ENCODE measurements around the gene TMEM187.

Gene TMEM187

DNA sequence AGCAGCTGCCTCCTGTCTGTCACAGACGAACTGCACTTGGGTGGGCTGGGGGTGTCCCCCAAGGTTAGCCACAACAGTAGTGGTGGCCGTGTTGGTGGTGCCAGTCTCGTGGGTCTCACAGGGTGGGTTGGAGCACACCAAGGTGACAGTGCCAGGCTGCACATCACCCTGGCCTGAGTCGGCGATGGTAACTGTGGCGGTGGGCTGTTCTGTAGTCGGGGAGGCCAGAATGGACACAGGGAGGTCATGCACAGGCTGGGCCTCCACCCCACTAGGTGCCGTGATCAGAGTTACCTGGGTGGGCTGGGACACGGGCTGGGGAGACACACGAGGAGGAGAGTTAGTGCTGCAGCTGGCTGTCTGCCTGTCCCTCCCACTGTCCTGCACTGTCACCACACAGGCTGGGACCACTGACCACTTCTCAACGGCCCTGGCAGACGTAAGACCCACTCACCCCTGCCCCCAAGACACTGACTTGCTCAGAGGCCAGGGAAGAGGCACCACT is 17.3 kb upstream of the TMEM187 start:
- no peaks in the 10 kb centered on the region for H3K27me3 ChIP-seq (ENCODE audit: control insufficient read depth, insufficient read depth, low read length, poor library complexity, severe bottlenecking)
- no peaks in the 10 kb centered on the region for H3K9me3 ChIP-seq (ENCODE audit: control insufficient read depth, low read length)
- no peak overlapping the region for H3K4me3 ChIP-seq (ENCODE audit: insufficient read depth, low read depth, low read length)
- H3K4me1 ChIP-seq (ENCODE audit: control insufficient read depth, insufficient read depth, low read length) = no peaks in the 10 kb centered on the region
- WGBS, 2 experiments = 92 to 95% methylated on average over 12 of the region's 12 CpGs
- no peak overlapping the region for H3K27ac ChIP-seq (ENCODE audit: insufficient read depth, low read depth, low read length, poor library complexity, severe bottlenecking)
- H3K36me3 ChIP-seq (ENCODE audit: control insufficient read depth, insufficient read depth, low read length) = peaks cover 27% of the 10 kb centered on the region

DNA sequence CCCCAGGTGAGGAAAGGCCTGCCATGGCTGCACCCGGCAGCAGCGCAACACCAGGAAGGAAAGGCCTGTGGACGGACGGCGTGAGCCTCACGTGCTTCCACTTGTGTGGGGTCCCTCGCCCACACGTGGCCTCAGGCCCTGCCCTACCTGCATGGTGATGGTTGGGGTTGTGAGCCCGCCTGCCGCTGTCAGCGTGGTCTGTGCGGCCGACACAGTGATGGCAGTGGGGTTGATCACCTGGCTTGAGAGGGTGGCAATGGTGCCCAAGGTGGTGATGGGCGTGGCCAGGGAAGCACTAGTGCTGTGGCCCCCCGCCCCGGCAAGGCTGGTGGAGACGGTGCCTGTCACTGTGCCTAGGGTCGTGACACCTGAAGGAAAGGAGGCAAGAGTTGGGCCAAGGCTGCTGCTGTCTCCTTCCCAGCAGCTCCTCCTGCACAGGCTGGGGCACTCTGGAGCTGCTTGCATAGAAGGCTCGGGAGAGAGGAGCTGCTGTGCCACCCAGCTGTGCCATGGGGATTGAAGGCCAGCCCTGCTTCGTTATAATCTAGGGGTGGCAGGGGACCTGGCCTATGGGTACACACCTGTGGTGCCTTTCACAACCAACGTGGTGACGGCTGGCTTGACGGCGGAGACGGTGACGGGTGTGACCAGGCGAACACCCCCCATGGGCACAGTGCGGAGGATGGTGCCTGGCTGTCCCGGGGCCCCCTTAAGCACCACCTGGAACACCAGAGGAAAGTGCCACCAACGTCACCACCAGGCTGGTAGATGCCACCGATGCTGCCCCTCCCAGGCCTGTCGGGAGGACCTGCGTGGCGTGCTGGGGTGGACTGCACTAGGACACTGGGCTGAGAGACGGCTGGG is 16.3 kb upstream of the TMEM187 start:
- no peak overlapping the region for H3K4me3 ChIP-seq (ENCODE audit: insufficient read depth, low read depth, low read length)
- no peaks in the 10 kb centered on the region for H3K9me3 ChIP-seq (ENCODE audit: control insufficient read depth, low read length)
- WGBS, 2 experiments = 95 to 96% methylated on average over 35 of the region's 35 CpGs
- peaks cover 27% of the 10 kb centered on the region for H3K36me3 ChIP-seq (ENCODE audit: control insufficient read depth, insufficient read depth, low read length)
- no peaks in the 10 kb centered on the region for H3K27me3 ChIP-seq (ENCODE audit: control insufficient read depth, insufficient read depth, low read length, poor library complexity, severe bottlenecking)
- no peaks in the 10 kb centered on the region for H3K4me1 ChIP-seq (ENCODE audit: control insufficient read depth, insufficient read depth, low read length)
- no peak overlapping the region for H3K27ac ChIP-seq (ENCODE audit: insufficient read depth, low read depth, low read length, poor library complexity, severe bottlenecking)

DNA sequence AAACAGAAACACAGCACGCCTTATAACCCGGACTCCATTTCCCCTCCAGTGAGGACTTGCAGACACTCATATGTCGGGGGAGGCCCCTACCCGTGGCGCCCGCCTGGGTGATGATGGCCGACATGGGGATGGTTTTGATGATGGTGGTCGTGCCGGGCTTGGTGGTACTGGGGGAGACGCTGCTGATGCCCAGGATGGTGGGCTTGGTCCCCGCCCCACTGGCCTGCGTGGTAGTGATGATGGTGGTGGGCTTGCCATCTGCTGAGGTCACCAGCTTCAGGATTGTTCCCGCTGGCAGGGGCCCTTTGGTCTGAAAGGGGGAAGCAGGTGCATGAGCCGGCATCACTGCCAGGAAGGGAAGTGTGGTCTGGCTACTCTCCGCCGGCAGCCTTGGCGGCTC is 15.3 kb upstream of the TMEM187 start:
- H3K36me3 ChIP-seq (ENCODE audit: control insufficient read depth, insufficient read depth, low read length) = peaks cover 22% of the 10 kb centered on the region
- H3K27ac ChIP-seq (ENCODE audit: insufficient read depth, low read depth, low read length, poor library complexity, severe bottlenecking) = no peak overlapping the region
- H3K4me1 ChIP-seq (ENCODE audit: control insufficient read depth, insufficient read depth, low read length) = no peaks in the 10 kb centered on the region
- H3K4me3 ChIP-seq (ENCODE audit: insufficient read depth, low read depth, low read length) = no peak overlapping the region
- H3K9me3 ChIP-seq (ENCODE audit: control insufficient read depth, low read length) = no peaks in the 10 kb centered on the region
- no peaks in the 10 kb centered on the region for H3K27me3 ChIP-seq (ENCODE audit: control insufficient read depth, insufficient read depth, low read length, poor library complexity, severe bottlenecking)
- 96 to 98% methylated on average over 16 to 17 of the region's 17 CpGs for WGBS, 2 experiments

DNA sequence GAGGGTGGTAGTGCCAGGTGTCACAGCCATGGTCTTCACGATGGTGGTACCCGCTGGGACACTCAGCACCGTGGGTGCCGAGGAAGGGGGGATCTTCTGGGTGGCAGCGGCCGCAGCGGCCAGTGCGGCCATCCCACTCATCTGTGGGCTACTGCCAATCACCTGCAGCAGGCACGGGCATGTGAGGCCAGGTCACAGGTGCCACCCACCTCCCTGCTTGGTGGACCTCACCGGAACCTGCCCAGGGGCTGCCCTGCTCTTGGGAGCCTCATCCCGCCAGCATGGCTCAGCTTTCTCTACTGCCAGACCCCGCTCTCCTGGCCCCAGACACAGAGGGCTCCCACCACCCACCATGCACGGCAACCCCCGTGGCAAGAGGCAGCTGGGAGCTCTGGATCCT is 13.9 kb upstream of the TMEM187 start:
- H3K27me3 ChIP-seq (ENCODE audit: control insufficient read depth, insufficient read depth, low read length, poor library complexity, severe bottlenecking) = no peaks in the 10 kb centered on the region
- no peaks in the 10 kb centered on the region for H3K4me1 ChIP-seq (ENCODE audit: control insufficient read depth, insufficient read depth, low read length)
- H3K4me3 ChIP-seq (ENCODE audit: insufficient read depth, low read depth, low read length) = no peak overlapping the region
- 96 to 97% methylated on average over 14 of the region's 14 CpGs for WGBS, 2 experiments
- H3K36me3 ChIP-seq (ENCODE audit: control insufficient read depth, insufficient read depth, low read length) = peaks cover 21% of the 10 kb centered on the region
- H3K9me3 ChIP-seq (ENCODE audit: control insufficient read depth, low read length) = no peaks in the 10 kb centered on the region
- H3K27ac ChIP-seq (ENCODE audit: insufficient read depth, low read depth, low read length, poor library complexity, severe bottlenecking) = no peak overlapping the region

DNA sequence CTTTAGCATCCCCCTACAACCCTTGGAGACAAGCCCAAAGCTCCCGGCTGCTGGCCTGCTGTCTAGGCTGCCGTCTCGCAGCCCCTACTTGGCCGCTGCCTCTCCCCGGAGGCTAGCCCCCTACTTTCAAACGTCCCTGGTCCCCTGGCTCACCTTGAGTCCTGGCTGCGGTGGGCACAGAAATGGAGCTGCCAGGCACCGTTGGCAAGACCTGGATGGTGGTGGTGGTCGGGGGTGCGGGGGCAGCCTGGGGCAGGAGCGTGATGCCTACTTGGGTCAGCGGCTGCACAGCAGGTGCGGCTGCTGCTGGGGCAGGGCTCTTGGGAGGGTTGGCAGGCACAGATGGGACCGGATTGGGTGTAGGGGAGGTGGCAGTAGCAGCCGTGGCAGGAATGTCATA is 12.9 kb upstream of the TMEM187 start:
- Histone ChIP-seq H3K36me3 (ENCODE audit: control insufficient read depth, insufficient read depth, low read length) (peaks cover 21% of the 10 kb centered on the region), H3K27ac (ENCODE audit: insufficient read depth, low read depth, low read length, poor library complexity, severe bottlenecking) (no peak overlapping the region), H3K4me3 (ENCODE audit: insufficient read depth, low read depth, low read length) (no peak overlapping the region), H3K27me3 (ENCODE audit: control insufficient read depth, insufficient read depth, low read length, poor library complexity, severe bottlenecking) (no peaks in the 10 kb centered on the region), H3K9me3 (ENCODE audit: control insufficient read depth, low read length) (no peaks in the 10 kb centered on the region), H3K4me1 (ENCODE audit: control insufficient read depth, insufficient read depth, low read length) (no peaks in the 10 kb centered on the region)
- WGBS, 2 experiments = 95 to 100% methylated on average over 15 of the region's 15 CpGs

DNA sequence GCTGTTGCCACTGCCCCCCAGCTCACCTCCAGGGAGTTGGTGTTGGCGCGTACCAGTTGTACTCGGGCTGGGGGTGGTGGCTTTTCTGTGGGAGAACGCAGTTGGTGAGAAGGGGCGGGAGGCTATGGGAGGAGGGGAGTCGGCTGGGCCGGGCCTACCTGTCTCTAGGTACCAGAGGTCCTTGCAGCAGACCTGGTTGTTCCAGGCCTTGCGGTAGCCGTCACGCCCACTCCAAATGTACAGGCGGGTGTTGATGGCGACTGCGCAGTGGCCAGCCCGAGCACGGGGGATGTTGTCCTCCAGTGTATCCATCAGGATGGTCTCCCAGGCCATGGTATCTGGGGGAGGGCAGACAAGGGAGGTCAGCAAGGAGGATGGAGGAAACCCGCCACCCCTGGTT is 12.5 kb upstream of the TMEM187 start:
- Histone ChIP-seq H3K27ac (ENCODE audit: insufficient read depth, low read depth, low read length, poor library complexity, severe bottlenecking) (no peak overlapping the region), H3K4me3 (ENCODE audit: insufficient read depth, low read depth, low read length) (no peak overlapping the region), H3K9me3 (ENCODE audit: control insufficient read depth, low read length) (no peaks in the 10 kb centered on the region), H3K27me3 (ENCODE audit: control insufficient read depth, insufficient read depth, low read length, poor library complexity, severe bottlenecking) (no peaks in the 10 kb centered on the region), H3K36me3 (ENCODE audit: control insufficient read depth, insufficient read depth, low read length) (peaks cover 21% of the 10 kb centered on the region), H3K4me1 (ENCODE audit: control insufficient read depth, insufficient read depth, low read length) (no peaks in the 10 kb centered on the region)
- WGBS, 2 experiments = 95 to 96% methylated on average over 15 of the region's 16 CpGs

- H3K4me3 ChIP-seq (ENCODE audit: insufficient read depth, low read depth, low read length) = no peak overlapping the region
- no peaks in the 10 kb centered on the region for H3K9me3 ChIP-seq (ENCODE audit: control insufficient read depth, low read length)
- peaks cover 21% of the 10 kb centered on the region for H3K36me3 ChIP-seq (ENCODE audit: control insufficient read depth, insufficient read depth, low read length)
- no peaks in the 10 kb centered on the region for H3K4me1 ChIP-seq (ENCODE audit: control insufficient read depth, insufficient read depth, low read length)
- H3K27me3 ChIP-seq (ENCODE audit: control insufficient read depth, insufficient read depth, low read length, poor library complexity, severe bottlenecking) = no peaks in the 10 kb centered on the region
- 95 to 97% methylated on average over 22 of the region's 22 CpGs for WGBS, 2 experiments
- no peak overlapping the region for H3K27ac ChIP-seq (ENCODE audit: insufficient read depth, low read depth, low read length, poor library complexity, severe bottlenecking)
Measured at GRCh38 chrX:153960786-153961185, 11.8 kb upstream of the TMEM187 start.

GRCh38 chrX:153961292-153961691 is 11.3 kb upstream of the TMEM187 start:
- 96 to 97% methylated on average over 11 of the region's 11 CpGs for WGBS, 2 experiments
- no peaks in the 10 kb centered on the region for H3K4me1 ChIP-seq (ENCODE audit: control insufficient read depth, insufficient read depth, low read length)
- no peak overlapping the region for H3K4me3 ChIP-seq (ENCODE audit: insufficient read depth, low read depth, low read length)
- no peaks in the 10 kb centered on the region for H3K27me3 ChIP-seq (ENCODE audit: control insufficient read depth, insufficient read depth, low read length, poor library complexity, severe bottlenecking)
- peaks cover 21% of the 10 kb centered on the region for H3K36me3 ChIP-seq (ENCODE audit: control insufficient read depth, insufficient read depth, low read length)
- no peaks in the 10 kb centered on the region for H3K9me3 ChIP-seq (ENCODE audit: control insufficient read depth, low read length)
- no peak overlapping the region for H3K27ac ChIP-seq (ENCODE audit: insufficient read depth, low read depth, low read length, poor library complexity, severe bottlenecking)

GRCh38 chrX:153963546-153963945 is 9.0 kb upstream of the TMEM187 start:
- H3K4me1 ChIP-seq (ENCODE audit: control insufficient read depth, insufficient read depth, low read length) = peaks cover 20% of the 10 kb centered on the region
- WGBS, 2 experiments = 92 to 96% methylated on average over 12 of the region's 12 CpGs
- no peak overlapping the region for H3K4me3 ChIP-seq (ENCODE audit: insufficient read depth, low read depth, low read length)
- no peaks in the 10 kb centered on the region for H3K9me3 ChIP-seq (ENCODE audit: control insufficient read depth, low read length)
- no peak overlapping the region for H3K27ac ChIP-seq (ENCODE audit: insufficient read depth, low read depth, low read length, poor library complexity, severe bottlenecking)
- no peaks in the 10 kb centered on the region for H3K27me3 ChIP-seq (ENCODE audit: control insufficient read depth, insufficient read depth, low read length, poor library complexity, severe bottlenecking)
- H3K36me3 ChIP-seq (ENCODE audit: control insufficient read depth, insufficient read depth, low read length) = peaks cover 14% of the 10 kb centered on the region

- no peak overlapping the region for H3K4me3 ChIP-seq (ENCODE audit: insufficient read depth, low read depth, low read length)
- WGBS, 2 experiments = 94 to 97% methylated on average over 14 of the region's 14 CpGs
- no peak overlapping the region for H3K27ac ChIP-seq (ENCODE audit: insufficient read depth, low read depth, low read length, poor library complexity, severe bottlenecking)
- H3K36me3 ChIP-seq (ENCODE audit: control insufficient read depth, insufficient read depth, low read length) = peaks cover 11% of the 10 kb centered on the region
- peaks cover 21% of the 10 kb centered on the region for H3K4me1 ChIP-seq (ENCODE audit: control insufficient read depth, insufficient read depth, low read length)
- H3K9me3 ChIP-seq (ENCODE audit: control insufficient read depth, low read length) = no peaks in the 10 kb centered on the region
- no peaks in the 10 kb centered on the region for H3K27me3 ChIP-seq (ENCODE audit: control insufficient read depth, insufficient read depth, low read length, poor library complexity, severe bottlenecking)
Measured at GRCh38 chrX:153964105-153964504, 8.4 kb upstream of the TMEM187 start.

Data from ectodermal cell (in vitro differentiated cells).